ENCODE data around the gene MTG1.
A peak's percentile ranks its signal among the peaks of the same experiment; 100 is the strongest.
"Not testable (repeated sequence)": the region's sequence is repeated elsewhere in the genome, so short reads cannot be mapped to it uniquely, and the experiment has no call there.

The MTG1 gene

GRCh38 chr10:133424102-133424501 lies 30.1 kb downstream of the MTG1 start:
- not testable (repeated sequence) for DNase-seq (ENCODE audit: low spot score)

- DNase-seq (ENCODE audit: low spot score) = not testable (repeated sequence)
Observed at GRCh38 chr10:133424601-133425000, 30.6 kb downstream of the MTG1 start, which contains the start of gene SPRN. TSS of gene SPRN (minus strand) at chr10:133424625. CDS start at chr10:133423681, 944 bp downstream.

- not testable (repeated sequence) for DNase-seq (ENCODE audit: low spot score)
Observed at GRCh38 chr10:133429571-133429970, 35.6 kb downstream of the MTG1 start.

GRCh38 chr10:133431888-133432613 lies 38.1 kb downstream of the MTG1 start:
- not testable (repeated sequence) for DNase-seq (ENCODE audit: low spot score)

- not testable (repeated sequence) for DNase-seq (ENCODE audit: low spot score)
Observed at GRCh38 chr10:133432789-133433188, 38.8 kb downstream of the MTG1 start.

- DNase-seq (ENCODE audit: low spot score) = peak; percentile 35
Observed at GRCh38 chr10:133438711-133439273, 44.8 kb downstream of the MTG1 start.

GRCh38 chr10:133439517-133440461 lies 45.8 kb downstream of the MTG1 start:
- no peak for DNase-seq (ENCODE audit: low spot score)

- DNase-seq (ENCODE audit: low spot score) = no peak
Observed at GRCh38 chr10:133440633-133441285, 46.8 kb downstream of the MTG1 start.

- not testable (repeated sequence) for DNase-seq (ENCODE audit: low spot score)
Observed at GRCh38 chr10:133441356-133441755, 47.4 kb downstream of the MTG1 start.

- no peak for DNase-seq (ENCODE audit: low spot score)
Observed at GRCh38 chr10:133441780-133442179, 47.8 kb downstream of the MTG1 start.

GRCh38 chr10:133442191-133442966 lies 48.4 kb downstream of the MTG1 start:
- DNase-seq (ENCODE audit: low spot score) = peak; percentile 22

GRCh38 chr10:133442967-133443924 lies 49.3 kb downstream of the MTG1 start:
- no peak for DNase-seq (ENCODE audit: low spot score)

GRCh38 chr10:133444342-133445267 lies 50.6 kb downstream of the MTG1 start:
- no peak for DNase-seq (ENCODE audit: low spot score)

GRCh38 chr10:133445268-133445732 lies 51.3 kb downstream of the MTG1 start:
- no peak for DNase-seq (ENCODE audit: low spot score)

GRCh38 chr10:133445751-133446708 lies 52.1 kb downstream of the MTG1 start:
- no peak for DNase-seq (ENCODE audit: low spot score)

- DNase-seq (ENCODE audit: low spot score) = no peak
Observed at GRCh38 chr10:133446979-133447378, 53.0 kb downstream of the MTG1 start.

GRCh38 chr10:133448120-133448519 lies 54.2 kb downstream of the MTG1 start:
- no peak for DNase-seq (ENCODE audit: low spot score)

GRCh38 chr10:133451346-133451745 lies 57.4 kb downstream of the MTG1 start:
- DNase-seq (ENCODE audit: low spot score) = no peak
